ENCODE results near the gene RXRA.

GRCh38 chr9:134463280-134463679 lies 137.0 kb downstream of the RXRA start:
- TF ChIP-seq EZH2 (IDR thresholded peaks at IDR 0.05) (no peak), POLR2AphosphoS5 (IDR thresholded peaks at IDR 0.05; ENCODE audit: borderline replicate concordance, low read depth, low read length) (no peak)
